Measurements from ENCODE around the gene AICDA. TPM values are rescaled to one million over a fixed set of nuclear protein-coding genes. Genes with fewer than 3 reads are reported as not detected.

The AICDA gene
- total RNA-seq, 1 experiment from 2014 or later: 0.22 TPM

GRCh38 chr12:8606890-8607289 lies 5.8 kb downstream of the AICDA start:
- DNase-seq: peak; percentile 23
- Histone ChIP-seq H3K27me3 (ENCODE audit: insufficient read depth, low read length) (no peaks in the 10 kb centered on the region), H2BK15ac (ENCODE audit: low read depth, low read length) (no peak overlapping the region)

More at GRCh38 chr12:8606890-8607289, 5.8 kb downstream of the AICDA start:
- Histone ChIP-seq H3K23ac (ENCODE audit: insufficient read length, low read depth, low read length) (no peak overlapping the region), H3K79me1 (ENCODE audit: insufficient read depth, low read depth, low read length, poor library complexity, severe bottlenecking) (no peaks in the 10 kb centered on the region), H4K8ac (replicated peaks; ENCODE audit: insufficient read length, low read depth, low read length) (no peak overlapping the region), H3K23me2 (ENCODE audit: insufficient read length, low read depth, low read length, poor library complexity, severe bottlenecking) (no peaks in the 10 kb centered on the region), H2BK12ac (ENCODE audit: insufficient read length, low read depth, low read length) (no peak overlapping the region), H3K9ac (ENCODE audit: extremely low read depth, insufficient read length, low read length) (no peak overlapping the region), H2AK5ac (ENCODE audit: insufficient read length, low read length) (no peak overlapping the region), H2BK5ac (ENCODE audit: insufficient read length, low read length) (no peak overlapping the region), H3K27ac (ENCODE audit: insufficient read length, low read depth, low read length) (no peak overlapping the region), H3K9me3 (ENCODE audit: control insufficient read depth, low read depth, low read length) (no peaks in the 10 kb centered on the region), H3K4me2 (ENCODE audit: insufficient read depth, insufficient read length, low read length) (no peak overlapping the region), H3K18ac (ENCODE audit: insufficient read length, low read depth, low read length) (no peak overlapping the region), H3K79me2 (ENCODE audit: insufficient read depth, low read length) (no peaks in the 10 kb centered on the region), H3T11ph (ENCODE audit: low read length) (no peak overlapping the region), H3K14ac (ENCODE audit: insufficient read depth, low read length) (no peak overlapping the region), H4K5ac (ENCODE audit: insufficient read length, low read depth, low read length) (no peak overlapping the region), H4K91ac (ENCODE audit: insufficient read length, low read depth, low read length) (no peak overlapping the region), H4K20me1 (ENCODE audit: control insufficient read depth, insufficient read depth, insufficient read length) (no peaks in the 10 kb centered on the region), H2BK20ac (ENCODE audit: low read depth, low read length, poor library complexity, severe bottlenecking) (no peak overlapping the region), H2AFZ (ENCODE audit: low read length) (no peak overlapping the region), H3K4ac (ENCODE audit: low read depth, low read length) (no peak overlapping the region), H2BK120ac (ENCODE audit: low read depth, low read length, poor library complexity, severe bottlenecking) (no peak overlapping the region), H3K4me1 (ENCODE audit: insufficient read depth, low read length) (peaks cover 2% of the 10 kb centered on the region; the same call in 1 of the 2 replicates), H3K56ac (ENCODE audit: insufficient read length, low read depth, low read length) (no peak overlapping the region)
- WGBS (ENCODE audit: extremely low coverage, insufficient read length, low lambda C conversion rate): no CpG with 5 or more reads among the region's 6 CpGs
- Mint-ChIP-seq H3K4me3 (no peak overlapping the region), H3K36me3 (ENCODE audit: insufficient read depth in 1 of 3, low read depth in 3 of 3) (no peaks in the 10 kb centered on the region; a peak in 2 of 7 replicates), H3K27me3 (ENCODE audit: low read depth) (peaks cover 1% of the 10 kb centered on the region; the same call in 1 of the 2 replicates), H3K4me1 (peaks cover 27 to 32% of the 10 kb centered on the region in 2 experiments), H3K9me3 (no peaks in the 10 kb centered on the region), H3K27ac (no peak overlapping the region)
- TF ChIP-seq CTCF (conservative IDR thresholded peaks at IDR 0.05): no peak

All from H9 (cell line).